Activated CD8-positive, alpha-beta T cell treated with anti-CD3 and anti-CD28 coated beads for 36 hours (primary cell): ENCODE results near the gene MMRN2. TPM values are rescaled to one million over a fixed set of nuclear protein-coding genes. Genes with fewer than 3 reads are reported as not detected.
A peak's percentile ranks its signal among the peaks of the same experiment; 100 is the strongest.

Experiments used
- ATAC-seq: fragments of 200-7000 bp; cut with Tn5 transposase; one replicate; pipeline ENCODE4 v1.10.0; 2021; ENCODE audit warnings: mild to moderate bottlenecking, moderate library complexity
- CTCF ChIA-PET: fragments of 350-600 bp; sonication (Branson Sonifier 250); formaldehyde crosslinking; loops from one replicate; lab custom pipeline; 2021; ENCODE audit warnings: antibody characterized with exemption; lab: Charles Lee
- POLR2A ChIA-PET: fragments of 350-600 bp; sonication (Branson Sonifier 250); formaldehyde crosslinking; loops from one replicate; lab custom pipeline; 2021; ENCODE audit warnings: antibody characterized with exemption; lab: Charles Lee
- DNase-seq: peaks from one replicate; pipeline ENCODE4 v3.0.0-alpha.2; 2020
- H3K27ac Mint-ChIP-seq: one replicate; pipeline ENCODE4 v1.8.0; 2021; ENCODE audit warnings: mild to moderate bottlenecking, mixed read lengths
- H3K27me3 Mint-ChIP-seq: one replicate; pipeline ENCODE4 v1.8.0; 2021; ENCODE audit warnings: mixed read lengths
- H3K36me3 Mint-ChIP-seq: one replicate; pipeline ENCODE4 v1.8.0; 2021; ENCODE audit warnings: low read depth, mixed read lengths
- H3K4me1 Mint-ChIP-seq: one replicate; pipeline ENCODE4 v1.8.0; 2021; ENCODE audit warnings: low read depth, mixed read lengths
- H3K4me3 Mint-ChIP-seq: one replicate; pipeline ENCODE4 v1.8.0; 2021; ENCODE audit warnings: mild to moderate bottlenecking, moderate library complexity, mixed read lengths
- H3K9me3 Mint-ChIP-seq: one replicate; pipeline ENCODE4 v1.8.0; 2021; ENCODE audit warnings: mixed read lengths
- intact Hi-C: fragments of 100-400 bp; cut with micrococcal nuclease; formaldehyde crosslinking; loops from one replicate; pipeline ENCODE4 v1.10.0; 2022
- total RNA-seq, 2 experiments: library from RNA; stranded (reverse); gene quantifications; one replicate each; pipeline ENCODE4 v1.2.3, GENCODE V29; 2021
- TF ChIP-seq, protein P1 (sequence below): fragments of 200-600 bp; IDR thresholded peaks from one replicate; pipeline ENCODE4 v1.8.0; 2022; ENCODE audit warnings: antibody characterized with exemption, mild to moderate bottlenecking

Gene MMRN2
- total RNA-seq, 2 experiments from 2014 or later, result not detected

DNA sequence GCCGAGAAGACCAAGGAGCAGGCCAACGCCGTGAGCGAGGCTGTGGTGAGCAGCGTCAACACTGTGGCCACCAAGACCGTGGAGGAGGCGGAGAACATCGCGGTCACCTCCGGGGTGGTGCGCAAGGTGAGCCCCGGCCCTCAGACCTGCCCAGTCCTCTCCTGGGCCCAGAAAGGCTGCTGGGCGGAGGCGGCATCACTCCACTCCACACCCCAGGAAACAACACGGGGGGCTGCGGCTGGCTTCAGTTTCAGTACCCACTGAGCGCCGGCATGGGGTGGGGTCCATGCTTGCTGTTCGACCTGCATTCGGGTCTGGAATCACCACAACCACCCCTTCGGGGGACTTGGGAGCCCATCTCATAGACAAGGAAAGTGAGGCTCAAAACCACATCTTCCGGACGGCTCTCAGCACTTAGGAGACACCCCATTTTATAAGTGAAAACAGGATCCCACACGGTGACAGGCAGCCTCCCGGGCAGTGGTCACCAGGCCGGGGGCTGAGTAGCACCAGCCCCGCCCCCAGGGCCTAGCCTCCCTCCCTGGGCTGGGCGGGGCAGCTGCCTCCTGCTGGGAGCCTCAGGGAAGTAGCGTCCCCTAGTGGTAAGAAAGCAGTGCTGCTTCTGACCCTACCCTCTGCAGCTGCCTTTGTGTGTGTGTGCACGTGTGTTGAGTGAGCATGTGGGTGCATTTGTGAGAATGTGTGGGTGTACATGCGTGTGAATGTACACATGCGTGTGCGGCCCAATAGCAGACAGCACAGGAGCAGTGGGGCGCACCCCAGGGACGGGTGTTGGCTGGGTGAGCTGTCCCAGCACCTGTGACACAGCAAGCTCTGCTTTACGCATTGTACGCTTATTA, 2.8 kb upstream of the MMRN2 start:
- no peak overlapping the region for H3K27ac Mint-ChIP-seq
- ChIA-PET POLR2A (interaction anchor here (0.8 kb wide), 1 partner anchor 11 kb away, joined by 5 read pairs; no protein-coding TSS in a partner anchor), CTCF (interaction anchor here (0.6 to 6.0 kb wide), 14 partner anchors 9 to 273 kb away, joined by 3 to 30 read pairs (median 3); partner anchors contain the start of gene ADIRF)
- peak; percentile 53 for DNase-seq
- H3K36me3 Mint-ChIP-seq, result no peaks in the 10 kb centered on the region
- no peaks in the 10 kb centered on the region for H3K4me1 Mint-ChIP-seq
- no peaks in the 10 kb centered on the region for H3K9me3 Mint-ChIP-seq
- TF ChIP-seq, protein P1, sequence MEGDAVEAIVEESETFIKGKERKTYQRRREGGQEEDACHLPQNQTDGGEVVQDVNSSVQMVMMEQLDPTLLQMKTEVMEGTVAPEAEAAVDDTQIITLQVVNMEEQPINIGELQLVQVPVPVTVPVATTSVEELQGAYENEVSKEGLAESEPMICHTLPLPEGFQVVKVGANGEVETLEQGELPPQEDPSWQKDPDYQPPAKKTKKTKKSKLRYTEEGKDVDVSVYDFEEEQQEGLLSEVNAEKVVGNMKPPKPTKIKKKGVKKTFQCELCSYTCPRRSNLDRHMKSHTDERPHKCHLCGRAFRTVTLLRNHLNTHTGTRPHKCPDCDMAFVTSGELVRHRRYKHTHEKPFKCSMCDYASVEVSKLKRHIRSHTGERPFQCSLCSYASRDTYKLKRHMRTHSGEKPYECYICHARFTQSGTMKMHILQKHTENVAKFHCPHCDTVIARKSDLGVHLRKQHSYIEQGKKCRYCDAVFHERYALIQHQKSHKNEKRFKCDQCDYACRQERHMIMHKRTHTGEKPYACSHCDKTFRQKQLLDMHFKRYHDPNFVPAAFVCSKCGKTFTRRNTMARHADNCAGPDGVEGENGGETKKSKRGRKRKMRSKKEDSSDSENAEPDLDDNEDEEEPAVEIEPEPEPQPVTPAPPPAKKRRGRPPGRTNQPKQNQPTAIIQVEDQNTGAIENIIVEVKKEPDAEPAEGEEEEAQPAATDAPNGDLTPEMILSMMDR, result peak; percentile 74
- no peak overlapping the region for H3K4me3 Mint-ChIP-seq
- intact Hi-C loops, result no loop called here
- no peaks in the 10 kb centered on the region for H3K27me3 Mint-ChIP-seq
- ATAC-seq, result peak; percentile 94

DNA sequence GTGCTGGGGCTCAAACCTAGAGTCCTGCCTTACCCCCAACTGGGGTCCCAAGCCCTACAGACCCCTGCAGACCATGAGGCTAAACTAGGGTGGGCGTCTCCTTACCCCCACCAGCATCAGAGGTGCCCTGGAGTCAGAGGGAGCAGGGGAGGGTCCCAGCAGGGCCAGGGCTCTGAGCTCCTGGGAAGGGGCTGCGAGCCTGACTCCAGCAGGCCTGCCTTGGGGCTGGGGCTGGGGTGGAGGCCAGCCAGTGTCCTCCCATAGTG, 2.3 kb upstream of the MMRN2 start:
- Mint-ChIP-seq H3K36me3 (no peaks in the 10 kb centered on the region), H3K4me3 (no peak overlapping the region), H3K4me1 (no peaks in the 10 kb centered on the region), H3K27me3 (no peaks in the 10 kb centered on the region), H3K9me3 (no peaks in the 10 kb centered on the region), H3K27ac (no peak overlapping the region)
- DNase-seq (no peak), ATAC-seq (no peak)
- POLR2A ChIA-PET, result no interaction called here
- TF ChIP-seq, protein P1, result no peak
- CTCF ChIA-PET, result interaction anchor here (2.0 to 6.0 kb wide), 2 partner anchors 9 to 19 kb away, joined by 6 to 30 read pairs; partner anchors contain the start of gene ADIRF
- intact Hi-C loops, result no loop called here

DNA sequence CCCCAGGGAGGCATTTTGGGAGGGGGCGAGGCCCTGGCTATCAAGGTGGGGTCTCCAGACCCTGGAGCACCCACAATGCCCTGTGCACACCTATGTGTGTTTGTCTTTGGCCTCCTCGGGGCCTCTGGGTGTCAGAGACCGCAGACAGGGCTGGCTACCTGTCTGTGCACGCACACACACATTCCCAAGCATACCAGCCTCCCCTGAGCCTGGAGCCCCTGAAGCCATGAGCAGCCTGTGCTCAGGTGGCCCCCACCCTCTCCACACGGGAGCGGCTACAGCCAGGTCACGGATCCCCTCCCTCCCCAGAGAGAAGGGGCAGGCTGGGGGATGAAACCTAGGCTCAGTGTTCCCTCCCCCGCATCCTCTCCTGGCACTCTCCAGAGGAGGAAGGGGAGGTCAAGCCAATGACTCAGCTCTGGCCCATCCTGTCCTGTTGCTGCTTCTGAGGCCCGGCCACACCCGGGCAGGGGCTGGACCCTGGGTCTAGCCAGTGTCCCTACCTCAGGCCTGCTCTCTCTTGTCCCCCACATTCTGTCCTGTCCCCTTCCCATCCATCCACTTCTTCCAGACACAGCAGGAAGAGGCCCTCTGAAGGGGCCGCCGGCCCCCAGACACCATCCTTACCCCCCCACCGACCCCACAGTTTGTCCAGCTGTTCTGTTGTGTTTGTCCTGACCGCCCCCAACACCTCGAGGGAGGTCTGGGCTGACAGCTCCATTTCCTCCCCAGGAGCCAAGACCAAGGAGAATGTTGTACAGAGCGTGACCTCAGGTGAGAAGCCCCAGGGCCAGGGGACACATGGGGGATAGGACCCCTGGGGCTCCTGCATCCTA, 1.7 kb upstream of the MMRN2 start:
- intact Hi-C loops, result no loop called here
- ChIA-PET CTCF (interaction anchor here (2.0 to 6.0 kb wide), 2 partner anchors 10 to 19 kb away, joined by 6 to 30 read pairs; partner anchors contain the start of gene ADIRF), POLR2A (no interaction called here)
- TF ChIP-seq, protein P1, result no peak
- DNase-seq (no peak), ATAC-seq (no peak)
- Mint-ChIP-seq H3K9me3 (no peaks in the 10 kb centered on the region), H3K4me3 (no peak overlapping the region), H3K36me3 (no peaks in the 10 kb centered on the region), H3K4me1 (no peaks in the 10 kb centered on the region), H3K27ac (no peak overlapping the region), H3K27me3 (no peaks in the 10 kb centered on the region)

DNA sequence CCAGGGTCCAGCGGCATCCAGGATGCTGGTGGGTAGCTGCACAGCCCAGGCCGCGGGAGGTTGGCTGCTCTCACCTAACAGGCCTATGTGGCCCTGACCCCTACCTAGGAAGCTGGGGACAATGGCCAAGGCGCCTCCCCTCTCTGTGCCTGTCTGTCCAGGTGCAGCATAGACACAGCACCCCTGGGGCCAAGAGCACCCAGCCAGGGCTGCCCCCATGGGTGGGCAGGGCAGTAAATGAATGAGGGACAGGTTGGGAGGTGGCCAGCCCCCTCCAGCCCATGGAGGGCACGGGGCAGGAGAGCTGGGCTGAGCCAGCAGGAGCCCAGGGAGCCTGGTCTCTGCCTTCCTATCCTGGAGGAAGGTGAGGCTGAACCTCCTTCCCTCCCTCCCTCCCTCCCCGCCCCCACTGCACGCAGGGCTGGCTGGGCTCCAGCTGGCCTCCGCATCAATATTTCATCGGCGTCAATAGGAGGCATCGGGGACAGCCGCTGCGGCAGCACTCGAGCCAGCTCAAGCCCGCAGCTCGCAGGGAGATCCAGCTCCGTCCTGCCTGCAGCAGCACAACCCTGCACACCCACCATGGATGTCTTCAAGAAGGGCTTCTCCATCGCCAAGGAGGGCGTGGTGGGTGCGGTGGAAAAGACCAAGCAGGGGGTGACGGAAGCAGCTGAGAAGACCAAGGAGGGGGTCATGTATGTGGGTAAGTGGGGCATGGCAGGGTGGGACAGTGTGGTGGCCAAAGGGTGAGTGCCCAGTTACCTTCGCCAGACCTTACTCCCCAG, 893 bp upstream of the MMRN2 start, which contains the start of gene SNCG:
Gene SNCG, plus strand, starts transcription at position 484 of the 785 bp plus-strand sequence. Its CDS starts 99 bp downstream, at position 583.
- DNase-seq, result no peak
- POLR2A ChIA-PET, result interaction anchor here (1.5 kb wide), 1 partner anchor 10 kb away, joined by 3 read pairs; the partner anchor contains the start of gene ADIRF
- H3K4me1 Mint-ChIP-seq, result no peaks in the 10 kb centered on the region

More for the DNA sequence above, 893 bp upstream of the MMRN2 start, which contains the start of gene SNCG:
- H3K27ac Mint-ChIP-seq, result no peak within 1 kb of the TSS
- intact Hi-C loops, result no loop called here
- no peak within 1 kb of the TSS for H3K4me3 Mint-ChIP-seq
- H3K9me3 Mint-ChIP-seq, result peaks cover 2% of the 10 kb centered on the region
- TF ChIP-seq, protein P1, result no peak
- no peak for ATAC-seq
- no peaks in the 10 kb centered on the region for H3K36me3 Mint-ChIP-seq
- H3K27me3 Mint-ChIP-seq, result no peaks in the 10 kb centered on the region
- CTCF ChIA-PET, result interaction anchor here (6.0 kb wide), 1 partner anchor 18 kb away, joined by 30 read pairs; no protein-coding TSS in a partner anchor
